CD14-positive monocyte (primary cell): ENCODE data around the gene STIM1. TPM values are rescaled to one million over a fixed set of nuclear protein-coding genes. Genes with fewer than 3 reads are reported as not detected.

ENCODE experiments used
- DNase-seq, 3 donors: peaks; one replicate each; pipeline ENCODE4 v3.0.0-alpha.2; 2011 to 2022
- H2AFZ ChIP-seq: 2 replicates; pipeline ENCODE4 v1.6.0; 2012; ENCODE audit warnings: mild to moderate bottlenecking, low read depth, low read length, inconsistent platforms; ENCODE audit not compliant: insufficient read depth, poor library complexity, severe bottlenecking
- H3K27ac ChIP-seq, 2 donors: 1 replicate in 1 of 2; 2 replicates in 1 of 2; pipeline ENCODE4 v1.5.1; 2012 to 2013; ENCODE audit warnings: low read length in 2 of 2, control low read depth in 1 of 2, inconsistent platforms in 1 of 2, low read depth in 1 of 2, mild to moderate bottlenecking in 1 of 2
- H3K27me3 ChIP-seq, 2 donors: one replicate each; pipeline versions ENCODE4 v1.6.0 to v1.6.1; 2011 to 2013; ENCODE audit warnings: low read length in 2 of 2; ENCODE audit not compliant: control insufficient read depth in 2 of 2, insufficient read depth in 2 of 2
- H3K36me3 ChIP-seq, 2 donors: replicated peaks in 1 of 2; 1 replicate in 1 of 2; 2 replicates in 1 of 2; pipeline versions ENCODE4 v1.5.1 to v1.6.1; 2012 to 2013; ENCODE audit warnings: low read length in 2 of 2, control low read depth in 1 of 2, inconsistent platforms in 1 of 2, mild to moderate bottlenecking in 1 of 2; ENCODE audit not compliant: insufficient read depth in 2 of 2, control insufficient read depth in 1 of 2
- H3K4me1 ChIP-seq, 2 donors: 1 replicate in 1 of 2; 2 replicates in 1 of 2; pipeline versions ENCODE4 v1.5.1 to v1.6.1; 2012 to 2013; ENCODE audit warnings: low read length in 2 of 2, control low read depth in 1 of 2, inconsistent platforms in 1 of 2, mild to moderate bottlenecking in 1 of 2, moderate library complexity in 1 of 2; ENCODE audit not compliant: insufficient read depth in 2 of 2, control insufficient read depth in 1 of 2
- H3K4me2 ChIP-seq: replicated peaks from 2 replicates; pipeline ENCODE3; 2012; ENCODE audit warnings: low read length, moderate library complexity, mild to moderate bottlenecking; ENCODE audit not compliant: poor library complexity, severe bottlenecking; ENCODE audit errors: extremely low read depth
- H3K4me3 ChIP-seq, 3 experiments: fragments of 200-600 bp in 1 of 3; sonication (generic) in 1 of 3; replicated peaks in 1 of 3; 1 replicate in 2 of 3; 2 replicates in 1 of 3; pipeline ENCODE4 v1.5.1; 2011 to 2013; ENCODE audit warnings: low read length in 3 of 3, mild to moderate bottlenecking in 3 of 3, control low read depth in 2 of 3, low read depth in 2 of 3, inconsistent platforms in 1 of 3, moderate library complexity in 1 of 3
- H3K79me2 ChIP-seq: 2 replicates; pipeline ENCODE4 v1.6.0; 2012; ENCODE audit warnings: mild to moderate bottlenecking, control low read depth, inconsistent platforms, low read length, moderate library complexity; ENCODE audit not compliant: insufficient read depth
- H3K9ac ChIP-seq: 2 replicates; pipeline ENCODE4 v1.6.0; 2017; ENCODE audit warnings: low read length, mild to moderate bottlenecking; ENCODE audit not compliant: insufficient read depth, poor library complexity, severe bottlenecking
- H3K9me3 ChIP-seq, 2 donors: replicated peaks in 1 of 2; 1 replicate in 1 of 2; 2 replicates in 1 of 2; pipeline versions ENCODE4 v1.5.1 to v1.6.1; 2012 to 2013; ENCODE audit warnings: low read length in 2 of 2, control low read depth in 1 of 2; ENCODE audit not compliant: control insufficient read depth in 1 of 2, insufficient read depth in 1 of 2
- H4K20me1 ChIP-seq: 2 replicates; pipeline ENCODE4 v1.6.0; 2012; ENCODE audit warnings: mild to moderate bottlenecking, low read length, control low read depth, moderate library complexity; ENCODE audit not compliant: insufficient read depth
- H3K27ac Mint-ChIP-seq, 7 donors: one replicate each; pipeline ENCODE4 v1.8.0; 2020; ENCODE audit warnings: mild to moderate bottlenecking in 7 of 7, mixed read lengths in 7 of 7, moderate library complexity in 6 of 7, inconsistent platforms in 2 of 7
- H3K27me3 Mint-ChIP-seq, 3 donors: one replicate each; pipeline ENCODE4 v1.8.0; 2021 to 2022; ENCODE audit warnings: low read depth in 3 of 3, mild to moderate bottlenecking in 3 of 3, mixed read lengths in 3 of 3, moderate library complexity in 3 of 3, inconsistent platforms in 1 of 3
- H3K36me3 Mint-ChIP-seq, 2 donors: one replicate each; pipeline ENCODE4 v1.8.0; 2020; ENCODE audit warnings: mixed read lengths in 2 of 2, inconsistent platforms in 1 of 2, mild to moderate bottlenecking in 1 of 2
- H3K4me1 Mint-ChIP-seq: one replicate; pipeline ENCODE4 v1.8.0; 2020; ENCODE audit warnings: mild to moderate bottlenecking, mixed read lengths
- H3K4me3 Mint-ChIP-seq, 2 donors: one replicate each; pipeline ENCODE4 v1.8.0; 2020; ENCODE audit warnings: mild to moderate bottlenecking in 2 of 2, mixed read lengths in 2 of 2, moderate library complexity in 1 of 2
- H3K9me3 Mint-ChIP-seq, 7 donors: one replicate each; pipeline ENCODE4 v1.8.0; 2020 to 2022; ENCODE audit warnings: mixed read lengths in 7 of 7, mild to moderate bottlenecking in 6 of 7, moderate library complexity in 6 of 7, inconsistent platforms in 2 of 7
- CTCF ChIP-seq: fragments of 200-600 bp; IDR thresholded peaks from one replicate; pipeline ENCODE4 v1.8.0; 2022; ENCODE audit warnings: antibody characterized with exemption, mild to moderate bottlenecking
- WGBS: methylation state at CpG from one replicate; pipeline ENCODE4 v1.1.5; 2013; ENCODE audit warnings: missing lambda C conversion rate; ENCODE audit not compliant: insufficient coverage; 5-methylcytosine and 5-hydroxymethylcytosine counted together
- intact Hi-C, 2 donors: fragments of 100-400 bp; cut with micrococcal nuclease; formaldehyde crosslinking; loops; one replicate each; pipeline versions ENCODE4 v1.15.0 to v1.15.1; 2023
- polyA plus RNA-seq, 3 donors: library from polyadenylated mRNA; depleted of rRNA in 1 of 3; unstranded in 2 of 3; stranded (reverse) in 1 of 3; fragments of 300-500 nt in 2 of 3; fragments of >200 nt in 1 of 3; fragmentation: Illumina TruSeq in 2 of 3; gene quantifications; 1 replicate in 2 of 3; 2 replicates in 1 of 3; pipeline ENCODE4 v1.2.3, GENCODE V29; 2012 to 2021

The STIM1 gene
- polyA plus RNA-seq, 3 donors: 14.0 to 68.6 (median 21.0) TPM

DNA sequence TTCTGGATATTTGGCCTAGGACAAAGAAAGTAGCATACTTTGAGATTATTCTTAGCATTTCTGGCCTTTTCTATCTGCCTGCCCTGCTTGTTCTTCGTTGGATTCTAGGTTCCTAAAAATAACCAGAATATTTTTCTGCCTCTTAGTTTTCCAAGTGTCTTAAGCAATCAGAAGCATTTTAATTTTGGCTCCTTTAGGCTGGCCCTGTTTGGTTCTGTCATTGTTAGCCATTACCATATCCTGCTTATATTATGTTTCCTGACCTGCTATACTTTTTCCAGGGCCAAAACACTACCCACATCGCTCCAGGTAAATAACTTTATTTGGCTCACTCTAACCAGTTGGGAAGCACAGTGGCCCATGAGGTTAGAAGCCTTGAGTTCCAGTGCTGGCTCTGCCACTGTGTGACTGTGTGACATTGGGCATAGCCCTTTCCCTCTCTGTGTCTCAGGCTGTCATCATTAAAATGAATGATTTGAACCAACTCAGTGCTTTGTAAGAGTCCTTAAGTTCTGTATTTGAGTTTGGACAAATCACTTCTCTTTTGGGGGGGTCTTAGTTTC, 91.1 kb downstream of the STIM1 start:
- no peak overlapping the region for H2AFZ ChIP-seq
- Mint-ChIP-seq H3K27me3 (no peaks in the 10 kb centered on the region), H3K9me3 (peaks cover 0 to 3% (median 0%) of the 10 kb centered on the region in 7 donors), H3K4me1 (peaks cover 79% of the 10 kb centered on the region), H3K27ac (peak overlapping the region; percentile 34 to 92 (median 85)), H3K36me3 (peaks cover 15 to 20% of the 10 kb centered on the region in 2 donors), H3K4me3 (no peak overlapping the region)
- no peak overlapping the region for H3K9ac ChIP-seq
- 0% methylated on average over 1 of the region's 2 CpGs for WGBS
- H3K4me2 ChIP-seq: no peak overlapping the region
- H3K79me2 ChIP-seq: peaks cover 89% of the 10 kb centered on the region
- peaks cover 40 to 56% of the 10 kb centered on the region in 2 donors for H3K4me1 ChIP-seq
- peaks cover 0 to 4% of the 10 kb centered on the region in 2 donors for H3K36me3 ChIP-seq
- no peak overlapping the region for H3K4me3 ChIP-seq
- peaks cover 94% of the 10 kb centered on the region for H4K20me1 ChIP-seq
- intact Hi-C loops: no loop called here
- H3K27me3 ChIP-seq: no peaks in the 10 kb centered on the region
- peak in 2 of 3 donors; percentile 12 to 15 for DNase-seq
- peak overlapping the region in 1 of 2 donors; percentile 59 for H3K27ac ChIP-seq
- no peaks in the 10 kb centered on the region for H3K9me3 ChIP-seq
- no peak for TF ChIP-seq CTCF

DNA sequence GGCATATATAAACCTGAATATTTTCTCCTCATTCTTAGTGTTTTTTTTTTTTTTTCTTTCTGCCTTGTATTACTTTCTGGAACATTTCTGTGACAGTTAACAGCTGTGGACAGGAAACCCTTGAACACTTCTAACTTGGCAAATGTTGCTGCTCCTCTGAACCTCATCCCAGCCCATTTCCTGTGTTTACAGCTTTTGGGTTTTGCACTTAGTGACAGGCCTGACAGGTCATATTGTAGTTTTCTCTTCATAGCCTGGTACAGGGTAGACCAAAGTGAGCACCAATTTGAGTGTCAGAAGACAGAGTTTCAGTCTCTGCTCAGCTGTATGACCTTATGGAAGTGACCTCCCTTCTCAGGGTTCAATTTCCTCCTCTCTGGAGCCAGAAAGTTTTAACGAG, 91.6 kb downstream of the STIM1 start:
- H3K4me3 Mint-ChIP-seq: no peak overlapping the region
- Histone ChIP-seq H2AFZ (no peak overlapping the region), H3K9ac (no peak overlapping the region), H3K79me2 (peaks cover 89% of the 10 kb centered on the region), H4K20me1 (peaks cover 94% of the 10 kb centered on the region), H3K9me3 (no peaks in the 10 kb centered on the region), H3K4me2 (no peak overlapping the region), H3K27ac (peak overlapping the region in 1 of 2 donors; percentile 59), H3K27me3 (no peaks in the 10 kb centered on the region), H3K4me3 (no peak overlapping the region), H3K4me1 (peaks cover 40 to 55% of the 10 kb centered on the region in 2 donors), H3K36me3 (peaks cover 0 to 4% of the 10 kb centered on the region in 2 donors)
- WGBS: no CpG with 5 or more reads among the region's 1 CpG
- peaks cover 76% of the 10 kb centered on the region for H3K4me1 Mint-ChIP-seq
- intact Hi-C loops: no loop called here
- H3K27ac Mint-ChIP-seq: peak overlapping the region in 6 of 7 donors; percentile 32 to 89 (median 76)
- peaks cover 15 to 20% of the 10 kb centered on the region in 2 donors for H3K36me3 Mint-ChIP-seq
- no peak for DNase-seq
- peaks cover 0 to 3% (median 0%) of the 10 kb centered on the region in 7 donors for H3K9me3 Mint-ChIP-seq
- TF ChIP-seq CTCF: no peak
- no peaks in the 10 kb centered on the region for H3K27me3 Mint-ChIP-seq
